ENCODE results near the gene HAS3. TPM values are rescaled to one million over a fixed set of nuclear protein-coding genes. Genes with fewer than 3 reads are reported as not detected.

The HAS3 gene
- total RNA-seq (2021): 2.5 and 2.7 TPM in 2 replicates
- percentile 38 among the genes with signal in this experiment for Bru-seq, nascent RNA
- percentile 39 among the genes with signal in this experiment for BruChase-seq, experiment 1, labeled RNA remaining after a 2-hour chase
- BruChase-seq, experiment 2, labeled RNA remaining after a 6-hour chase: percentile 42 among the genes with signal in this experiment
- long read RNA-seq, partial matches to known transcripts: 0 of 1 reads
- long read RNA-seq, other reads (novel, unspliced or antisense): 1 of 1 reads

DNA sequence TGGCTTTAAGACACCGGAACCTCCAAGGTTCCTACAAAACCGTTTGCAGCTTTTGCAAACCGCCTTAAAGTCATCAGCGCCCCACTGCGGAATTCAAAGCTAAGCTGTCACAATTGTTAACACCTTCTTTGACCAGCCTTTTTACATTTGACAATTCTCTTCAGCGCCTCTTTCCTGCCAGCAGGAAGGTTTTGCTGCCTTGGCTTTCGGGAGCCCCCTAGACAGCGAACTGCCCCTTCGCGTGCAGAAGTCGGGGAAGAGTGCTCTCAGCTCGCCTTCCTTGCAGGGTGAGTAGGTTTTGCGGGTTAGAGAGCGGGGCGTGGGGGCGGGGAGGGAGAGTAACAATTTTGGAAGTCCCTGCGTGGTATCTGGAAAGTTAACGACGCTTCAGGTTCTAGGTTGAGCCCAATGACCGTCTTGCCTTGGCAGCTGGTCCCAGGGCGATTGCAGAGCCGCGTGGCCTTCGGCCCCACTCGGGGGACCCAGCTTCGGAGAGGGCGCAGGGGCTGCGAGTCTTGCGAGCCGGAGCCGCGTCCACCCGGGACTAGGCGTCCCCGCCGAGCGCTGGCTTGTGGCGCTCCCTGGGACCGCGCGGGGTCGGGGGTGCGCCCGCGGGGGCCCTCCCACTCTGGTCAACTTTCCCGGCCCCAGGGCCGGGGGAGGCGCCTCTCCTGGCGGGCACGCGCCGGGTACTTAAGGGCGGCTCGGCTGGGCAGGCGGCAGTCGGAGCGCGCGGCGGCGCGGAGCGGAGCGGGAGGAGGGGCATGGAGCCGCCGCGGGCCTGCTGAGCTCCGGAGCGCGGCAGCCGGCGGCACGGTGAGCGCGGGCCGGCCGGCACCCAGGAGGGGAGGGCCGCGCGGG, at the start of gene HAS3:
HAS3 (plus strand) TSS at position 153 of the 861 bp plus-strand sequence. CDS start 3,743 bp downstream, outside the sequence.
- Histone ChIP-seq H3K9me3 (ENCODE audit: insufficient read depth, low read depth) (no peaks in the 10 kb centered on the region), H3K4me2 (peak within 1 kb of the TSS; percentile 99), H4K20me1 (ENCODE audit: insufficient read depth) (no peaks in the 10 kb centered on the region), H3K9me2 (ENCODE audit: insufficient read depth) (no peaks in the 10 kb centered on the region), H3K79me2 (ENCODE audit: low read depth) (peaks cover 12% of the 10 kb centered on the region), H3K4me1 (replicated peaks; ENCODE audit: insufficient read depth) (peaks cover 14% of the 10 kb centered on the region; the same call in 1 of the 2 replicates), H3K36me3 (ENCODE audit: low read depth) (no peaks in the 10 kb centered on the region), H3K27me3 (ENCODE audit: insufficient read depth, low read depth) (no peaks in the 10 kb centered on the region), H3K27ac (no peak within 1 kb of the TSS), H2AFZ (peak within 1 kb of the TSS; percentile 91), H3K4me3 (peak within 1 kb of the TSS; percentile 93), H3F3A (ENCODE audit: insufficient read depth, low read depth) (peaks cover 18% of the 10 kb centered on the region; the same call in 1 of the 2 replicates)
- DNase-seq: peak; percentile 66 to 71
- ChIA-PET CTCF (interaction anchor here (0.6 to 0.9 kb wide), 5 partner anchors 102 to 778 kb away, joined by 3 to 12 read pairs (median 4); no protein-coding TSS in a partner anchor), POLR2A (ENCODE audit: unreplicated experiment) (no interaction called here)
- no peak for TF ChIP-seq EZH2 (IDR thresholded peaks at IDR 0.05; ENCODE audit: low read depth)
- TF ChIP-seq CTCF (conservative IDR thresholded peaks at IDR 0.05): peak; percentile 62; the same call in 1 of the 2 replicates
- no TSS peak for BruUV-seq (replicated peaks)
- intact Hi-C loops (cut with micrococcal nuclease; ENCODE audit: unreplicated experiment): loop anchor here (1.0 to 5.0 kb wide), 2 partner anchors 113 to 203 kb away; no protein-coding TSS in a partner anchor

DNA sequence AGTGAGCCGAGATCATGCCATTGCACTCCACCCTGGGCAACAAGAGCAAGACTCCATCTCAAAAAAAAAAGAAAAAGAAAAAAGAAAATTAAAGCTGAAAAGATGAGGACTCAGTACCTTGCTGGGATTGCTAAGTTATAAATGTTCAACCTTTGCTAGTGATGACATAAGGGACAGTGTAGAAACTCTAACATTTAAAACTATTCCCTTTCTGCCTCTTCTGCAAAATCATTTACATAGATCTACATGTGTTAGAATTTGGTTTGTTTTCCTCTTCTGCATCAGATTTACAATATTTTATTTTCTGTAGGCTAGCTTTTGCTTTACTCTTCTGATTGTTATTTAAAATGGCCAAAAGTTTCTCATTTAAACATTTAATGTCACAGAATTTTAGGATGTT, 49.5 kb upstream of the HAS3 start:
- intact Hi-C loops (cut with micrococcal nuclease; ENCODE audit: unreplicated experiment): no loop called here

More for the DNA sequence above, 49.5 kb upstream of the HAS3 start:
- no peak overlapping the region for H2AFZ ChIP-seq
- TF ChIP-seq EZH2 (IDR thresholded peaks at IDR 0.05; ENCODE audit: low read depth): no peak
- TF ChIP-seq CTCF (conservative IDR thresholded peaks at IDR 0.05): no peak
- 0 out of 2 replicates have a peak overlapping the region, but pooled peaks have one; percentile 64 for H3K27ac ChIP-seq
- ChIA-PET CTCF (no interaction called here), POLR2A (ENCODE audit: unreplicated experiment) (no interaction called here)
- H3K4me2 ChIP-seq: no peak overlapping the region
- no peaks in the 10 kb centered on the region for H3K9me3 ChIP-seq (ENCODE audit: insufficient read depth, low read depth)
- H3K9me2 ChIP-seq (ENCODE audit: insufficient read depth): no peaks in the 10 kb centered on the region
- no peak overlapping the region for H3K4me3 ChIP-seq
- H3K27me3 ChIP-seq (ENCODE audit: insufficient read depth, low read depth): no peaks in the 10 kb centered on the region
- peaks cover 35% of the 10 kb centered on the region for H3F3A ChIP-seq (ENCODE audit: insufficient read depth, low read depth)
- BruUV-seq (replicated peaks): no TSS peak
- no peak for DNase-seq
- H3K36me3 ChIP-seq (ENCODE audit: low read depth): no peaks in the 10 kb centered on the region
- no peaks in the 10 kb centered on the region for H3K79me2 ChIP-seq (ENCODE audit: low read depth)
- no peaks in the 10 kb centered on the region for H4K20me1 ChIP-seq (ENCODE audit: insufficient read depth)
- H3K4me1 ChIP-seq (replicated peaks; ENCODE audit: insufficient read depth): peaks cover 38% of the 10 kb centered on the region
